ENCODE measurements around the gene MXRA7.

The MXRA7 gene

GRCh38 chr17:76631821-76632565, 78.8 kb downstream of the MXRA7 start:
- no peak for DNase-seq (ENCODE audit: low read depth)
- no peak for TF ChIP-seq CTCF (IDR thresholded peaks at IDR 0.05; ENCODE audit: low read length, missing control alignments)
- H3K4me3 ChIP-seq (replicated peaks; ENCODE audit: low read depth, low read length) = no peak overlapping the region

- H3K4me3 ChIP-seq (replicated peaks; ENCODE audit: low read depth, low read length) = no peak overlapping the region
- TF ChIP-seq CTCF (IDR thresholded peaks at IDR 0.05; ENCODE audit: low read length, missing control alignments) = no peak
- DNase-seq (ENCODE audit: low read depth) = no peak
Measured at GRCh38 chr17:76630151-76630550, 80.6 kb downstream of the MXRA7 start.

Data from fibroblast of pulmonary artery (primary cell).